H1 (cell line): ENCODE data around the gene TWNK. TPM values are rescaled to one million over a fixed set of nuclear protein-coding genes. Genes with fewer than 3 reads are reported as not detected.

ENCODE experiments used
- CTCF ChIA-PET: fragments of 300-600 bp; sonication (Branson Sonifier 250); formaldehyde crosslinking; loops from one replicate; lab custom pipeline; 2021; ENCODE audit not compliant: partially characterized antibody; lab: Charles Lee
- POLR2A ChIA-PET: fragments of 300-600 bp; sonication (Branson Sonifier 250); formaldehyde crosslinking; loops from one replicate; lab custom pipeline; 2021; ENCODE audit warnings: inconsistent platforms; ENCODE audit not compliant: partially characterized antibody; lab: Charles Lee
- DNase-seq, 2 experiments: peaks; one replicate each; pipeline versions ENCODE4 v3.0.0 to v3.0.0-alpha.2; 2010 to 2022; ENCODE audit warnings: low spot score in 2 of 2, low read depth in 1 of 2, mixed read lengths in 1 of 2
- FAIRE-seq: peaks from 2 replicates; lab custom pipeline; 2011; peaks lifted over from hg19 to GRCh38; lab: Jason Lieb, UNC
- H2AFZ ChIP-seq: 2 replicates; pipeline ENCODE4 v1.8.1; 2012; ENCODE audit warnings: low read length, inconsistent platforms
- H2AK5ac ChIP-seq: 2 replicates; pipeline ENCODE4 v1.6.1; 2013; ENCODE audit warnings: low read depth, low read length
- H2BK120ac ChIP-seq: replicated peaks from 2 replicates; pipeline ENCODE3; 2013; ENCODE audit warnings: low read depth, low read length, inconsistent platforms
- H2BK12ac ChIP-seq: 2 replicates; pipeline ENCODE4 v1.6.1; 2013; ENCODE audit warnings: low read depth, low read length
- H2BK15ac ChIP-seq: 2 replicates; pipeline ENCODE4 v1.6.1; 2013; ENCODE audit warnings: low read length
- H2BK20ac ChIP-seq: 2 replicates; pipeline ENCODE4 v1.6.1; 2013; ENCODE audit warnings: low read length
- H2BK5ac ChIP-seq: 2 replicates; pipeline ENCODE4 v1.6.1; 2013; ENCODE audit warnings: low read depth, low read length
- H3K14ac ChIP-seq: 2 replicates; pipeline ENCODE4 v1.6.1; 2013; ENCODE audit warnings: inconsistent platforms; ENCODE audit not compliant: insufficient read length
- H3K18ac ChIP-seq: 2 replicates; pipeline ENCODE4 v1.6.1; 2013; ENCODE audit warnings: low read length; ENCODE audit errors: extremely low read depth
- H3K23ac ChIP-seq: 2 replicates; pipeline ENCODE4 v1.6.1; 2013; ENCODE audit warnings: inconsistent platforms; ENCODE audit not compliant: insufficient read length
- H3K23me2 ChIP-seq: 2 replicates; pipeline ENCODE4 v1.6.1; 2013; ENCODE audit warnings: low read depth, low read length
- H3K27ac ChIP-seq: 2 replicates; pipeline ENCODE4 v1.6.1; 2011; ENCODE audit warnings: low read depth, low read length, inconsistent platforms
- H3K27me3 ChIP-seq, 4 experiments: replicated peaks in 1 of 4; 1 replicate in 1 of 4; 2 replicates in 3 of 4; pipeline versions ENCODE4 v1.6.1 to v1.8.1; 2011 to 2013; ENCODE audit warnings: low read length in 3 of 4, mild to moderate bottlenecking in 3 of 4, inconsistent platforms in 2 of 4, mixed read lengths in 2 of 4, moderate library complexity in 1 of 4; ENCODE audit not compliant: control insufficient read depth in 3 of 4, insufficient read depth in 3 of 4; ENCODE audit errors: extremely low read depth in 1 of 4
- H3K36me3 ChIP-seq, 4 experiments: 2 replicates each; pipeline versions ENCODE4 v1.6.1 to v1.8.1; 2011 to 2013; ENCODE audit warnings: mild to moderate bottlenecking in 4 of 4, low read length in 3 of 4, moderate library complexity in 2 of 4, control low read depth in 1 of 4, inconsistent platforms in 1 of 4; ENCODE audit not compliant: insufficient read depth in 4 of 4, control insufficient read depth in 2 of 4
- H3K4ac ChIP-seq: replicated peaks from 2 replicates; pipeline ENCODE3; 2013; ENCODE audit warnings: low read length, low read depth, mixed read lengths, inconsistent platforms; ENCODE audit not compliant: insufficient read length
- H3K4me1 ChIP-seq, 4 experiments: replicated peaks in 1 of 4; 1 replicate in 1 of 4; 2 replicates in 3 of 4; pipeline versions ENCODE4 v1.6.1 to v1.8.1; 2011 to 2013; ENCODE audit warnings: low read length in 3 of 4, inconsistent platforms in 2 of 4, mixed read lengths in 1 of 4; ENCODE audit not compliant: insufficient read depth in 4 of 4, control insufficient read depth in 3 of 4
- H3K4me2 ChIP-seq, 2 experiments: 2 replicates each; pipeline versions ENCODE4 v1.6.1 to v1.8.1; 2011 to 2013; ENCODE audit warnings: low read depth in 2 of 2, low read length in 2 of 2, control low read depth in 1 of 2, inconsistent platforms in 1 of 2, mild to moderate bottlenecking in 1 of 2; ENCODE audit not compliant: insufficient read depth in 1 of 2
- H3K4me3 ChIP-seq, 4 experiments: fragments of 200-600, 300-600 bp in 1 of 4; sonication (generic), shearing (Covaris generic), sonication (Bioruptor Twin) in 1 of 4; 2 replicates each; pipeline versions ENCODE4 v1.5.1 to v1.8.1; 2011 to 2016; ENCODE audit warnings: low read length in 4 of 4, low read depth in 3 of 4, control low read depth in 2 of 4, inconsistent platforms in 2 of 4, mild to moderate bottlenecking in 2 of 4, mixed read lengths in 1 of 4, moderate library complexity in 1 of 4; ENCODE audit not compliant: insufficient read depth in 2 of 4; ENCODE audit errors: extremely low read depth in 1 of 4
- H3K56ac ChIP-seq: replicated peaks from 2 replicates; pipeline ENCODE3; 2013; ENCODE audit warnings: low read depth, mild to moderate bottlenecking, mixed read lengths, low read length, inconsistent platforms; ENCODE audit not compliant: insufficient read length
- H3K79me1 ChIP-seq: 2 replicates; pipeline ENCODE4 v1.6.1; 2013; ENCODE audit warnings: low read depth, low read length, control low read depth
- H3K79me2 ChIP-seq, 2 experiments: 2 replicates each; pipeline versions ENCODE4 v1.6.1 to v1.8.1; 2012 to 2013; ENCODE audit warnings: low read length in 2 of 2, mild to moderate bottlenecking in 2 of 2, inconsistent platforms in 1 of 2; ENCODE audit not compliant: insufficient read depth in 2 of 2, control insufficient read depth in 1 of 2
- H3K9ac ChIP-seq, 4 experiments: replicated peaks in 1 of 4; 1 replicate in 1 of 4; 2 replicates in 3 of 4; pipeline versions ENCODE4 v1.6.1 to v1.8.1; 2011 to 2013; ENCODE audit warnings: low read depth in 3 of 4, low read length in 3 of 4, control low read depth in 2 of 4, mild to moderate bottlenecking in 2 of 4, moderate library complexity in 2 of 4, inconsistent platforms in 1 of 4; ENCODE audit errors: extremely low read depth in 1 of 4
- H3K9me3 ChIP-seq, 2 experiments: 2 replicates each; pipeline versions ENCODE4 v1.6.1 to v1.8.1; 2012 to 2013; ENCODE audit warnings: mild to moderate bottlenecking in 2 of 2, moderate library complexity in 2 of 2, control low read depth in 1 of 2, inconsistent platforms in 1 of 2, low read depth in 1 of 2, low read length in 1 of 2, mixed read lengths in 1 of 2; ENCODE audit not compliant: insufficient read depth in 2 of 2
- H4K20me1 ChIP-seq, 2 experiments: replicated peaks in 1 of 2; 2 replicates each; pipeline versions ENCODE3 to v1.8.1; 2011 to 2013; ENCODE audit warnings: inconsistent platforms in 2 of 2, low read length in 2 of 2, mild to moderate bottlenecking in 1 of 2; ENCODE audit not compliant: insufficient read depth in 2 of 2, control insufficient read depth in 1 of 2
- H4K5ac ChIP-seq: 2 replicates; pipeline ENCODE4 v1.6.1; 2013; ENCODE audit warnings: low read length, low read depth, mixed read lengths, inconsistent platforms; ENCODE audit not compliant: insufficient read length
- H4K8ac ChIP-seq: 2 replicates; pipeline ENCODE4 v1.8.0; 2013; ENCODE audit warnings: mild to moderate bottlenecking, moderate library complexity, low read length, inconsistent platforms; ENCODE audit not compliant: insufficient read depth; ENCODE audit errors: extremely low read depth
- H4K91ac ChIP-seq: replicated peaks from 2 replicates; pipeline ENCODE3; 2013; ENCODE audit warnings: low read length, mixed read lengths, inconsistent platforms; ENCODE audit not compliant: insufficient read length
- ATF2 ChIP-seq: IDR thresholded peaks from 2 replicates; pipeline ENCODE4 v1.6.1; 2012; ENCODE audit warnings: low read length, inconsistent platforms
- RXRA ChIP-seq: IDR thresholded peaks from 2 replicates; pipeline ENCODE4 v1.6.1; 2011; ENCODE audit warnings: low read depth, mild to moderate bottlenecking, low read length, moderate library complexity; ENCODE audit not compliant: insufficient read depth
- WGBS, 2 experiments: shearing (Covaris generic) in 1 of 2; methylation state at CpG; one replicate each; pipeline versions ENCODE4 v1.1.6 to v1.1.7; 2013 to 2015; ENCODE audit warnings: low lambda C conversion rate in 2 of 2, mixed read lengths in 2 of 2, inconsistent platforms in 1 of 2, low coverage in 1 of 2, missing lambda C conversion rate in 1 of 2; ENCODE audit not compliant: insufficient replicate concordance in 2 of 2, insufficient coverage in 1 of 2, insufficient read length in 1 of 2; ENCODE audit errors: extremely low coverage in 1 of 2, missing lambda C conversion rate in 1 of 2; 5-methylcytosine and 5-hydroxymethylcytosine counted together
- polyA plus RNA-seq, 7 experiments: library from polyadenylated mRNA; depleted of rRNA in 3 of 7; stranded (reverse) in 5 of 7; unstranded in 2 of 7; fragments of >200 nt in 5 of 7; fragments of 200-250 nt in 2 of 7; gene quantifications; 1 replicate in 5 of 7; 2 replicates in 1 of 7; 4 replicates in 1 of 7; pipeline versions ENCODE4 v1.2.1 to v1.2.3, GENCODE V29; 2011 to 2013; ENCODE audit warnings: missing spikeins in 2 of 7, mixed read lengths in 2 of 7
- total RNA-seq: library from RNA; stranded (reverse); fragmentation: NEBNext Ultra II Directional; extraction: Animal tissue kit (Norgen Biotek cat#: 25700); gene quantifications from 2 replicates; pipeline ENCODE4 v1.2.1, GENCODE V29; 2021

TWNK gene
- total and polyA plus RNA-seq, 2 of the 8 experiments (the other 6 are each of a cell fraction or from before 2014, with no cell fraction given), result 15.4 to 32.5 TPM

GRCh38 chr10:101015582-101015973, 28.2 kb downstream of the TWNK start:
- DNase-seq (no peak), FAIRE-seq (no peak)
- Histone ChIP-seq H2BK120ac (no peak overlapping the region), H4K20me1 (no peaks in the 10 kb centered on the region), H2BK12ac (no peak overlapping the region), H3K4ac (no peak overlapping the region), H3K27ac (no peak overlapping the region), H2BK15ac (no peak overlapping the region), H2AK5ac (no peak overlapping the region), H3K9me3 (no peaks in the 10 kb centered on the region), H2AFZ (no peak overlapping the region), H3K18ac (no peak overlapping the region), H2BK20ac (no peak overlapping the region), H3K36me3 (no peaks in the 10 kb centered on the region), H3K79me2 (no peaks in the 10 kb centered on the region), H3K23me2 (peaks cover 11% of the 10 kb centered on the region; the same call in 1 of the 2 replicates), H3K79me1 (no peaks in the 10 kb centered on the region), H3K4me2 (no peak overlapping the region), H4K91ac (no peak overlapping the region), H3K4me3 (no peak overlapping the region), H3K23ac (no peak overlapping the region), H4K8ac (no peak overlapping the region), H4K5ac (no peak overlapping the region), H2BK5ac (no peak overlapping the region), H3K9ac (no peak overlapping the region), H3K14ac (no peak overlapping the region), H3K4me1 (peaks cover 0 to 18% (median 11%) of the 10 kb centered on the region in 4 experiments; a peak in 5 of 7 replicates), H3K27me3 (peaks cover 14 to 41% (median 32%) of the 10 kb centered on the region in 4 experiments), H3K56ac (no peak overlapping the region)
- ChIA-PET CTCF (interaction anchor here (0.5 to 7.2 kb wide), 24 partner anchors 12 to 1634 kb away, joined by 3 to 464 read pairs (median 8); partner anchors contain the start of genes KAZALD1, LZTS2, MRPL43 and PDZD7), POLR2A (interaction anchor here (1.4 to 6.5 kb wide), 6 partner anchors 9 to 49 kb away, joined by 3 to 81 read pairs (median 8); partner anchors contain the start of genes LZTS2, MRPL43 and TWNK)
- WGBS, 2 experiments, result 76% methylated on average over 8 of the region's 8 CpGs; no CpG with 5 or more reads in 1 of the 2 experiments
- TF ChIP-seq ATF2, result no peak
- no peak for TF ChIP-seq RXRA
